MCF 10A (cell line): ENCODE results near the gene PPM1L. TPM values are rescaled to one million over a fixed set of nuclear protein-coding genes. Genes with fewer than 3 reads are reported as not detected.

Experiments
- BruUV-seq: library from RNA; stranded (reverse); fragments of 400-500 nt; replicated peaks from 2 replicates; lab custom pipeline; 2021; lab: Mats Ljungman, UMichigan
- CTCF ChIA-PET: fragments of 300-600 bp; sonication (Branson Sonifier 250); formaldehyde crosslinking; extraction: SDS; loops from one replicate; lab custom pipeline; 2021; ENCODE audit warnings: antibody characterized with exemption, inconsistent platforms; lab: Yijun Ruan, JAX
- POLR2A ChIA-PET: fragments of 300-600, 350-650 bp; sonication (Branson Sonifier 250); formaldehyde crosslinking; extraction: SDS; loops from one replicate; lab custom pipeline; 2020; ENCODE audit warnings: antibody characterized with exemption, inconsistent platforms; lab: Yijun Ruan, JAX
- DNase-seq: peaks from one replicate; pipeline ENCODE4 v3.0.0-alpha.2; 2018; ENCODE audit not compliant: unreplicated experiment
- H3K27ac Mint-ChIP-seq: one replicate; pipeline ENCODE4 v1.8.0; 2022; ENCODE audit warnings: mild to moderate bottlenecking, low read depth, mixed read lengths; ENCODE audit not compliant: unreplicated experiment
- H3K27me3 Mint-ChIP-seq: one replicate; pipeline ENCODE4 v1.8.0; 2022; ENCODE audit warnings: mixed read lengths; ENCODE audit not compliant: insufficient read depth, unreplicated experiment
- H3K36me3 Mint-ChIP-seq: one replicate; pipeline ENCODE4 v1.8.0; 2022; ENCODE audit warnings: mild to moderate bottlenecking, moderate library complexity, mixed read lengths; ENCODE audit not compliant: insufficient read depth, unreplicated experiment
- H3K4me1 Mint-ChIP-seq: one replicate; pipeline ENCODE4 v1.8.0; 2022; ENCODE audit warnings: mixed read lengths; ENCODE audit not compliant: insufficient read depth, unreplicated experiment
- H3K4me3 Mint-ChIP-seq: one replicate; pipeline ENCODE4 v1.8.0; 2022; ENCODE audit warnings: mild to moderate bottlenecking, moderate library complexity, mixed read lengths; ENCODE audit not compliant: unreplicated experiment
- H3K9me3 Mint-ChIP-seq: one replicate; pipeline ENCODE4 v1.8.0; 2022; ENCODE audit warnings: mixed read lengths; ENCODE audit not compliant: unreplicated experiment
- CTCF ChIP-seq: fragments of 200-600 bp; IDR thresholded peaks from one replicate; pipeline ENCODE4 v1.8.0; 2022; ENCODE audit warnings: antibody characterized with exemption, mild to moderate bottlenecking; ENCODE audit not compliant: unreplicated experiment
- intact Hi-C: fragments of 100-400 bp; cut with micrococcal nuclease; formaldehyde crosslinking; loops from 2 replicates; pipeline ENCODE4 v1.14.1; 2022
- total RNA-seq: library from RNA; stranded (reverse); gene quantifications from 2 replicates; pipeline ENCODE4 v1.2.3, GENCODE V29; 2022

The PPM1L gene
- total RNA-seq, 1 experiment from 2014 or later, result 2.1 TPM

- H3K4me1 Mint-ChIP-seq, result no peaks in the 10 kb centered on the region
- H3K4me3 Mint-ChIP-seq, result no peak overlapping the region
- CTCF ChIA-PET, result interaction anchor here (0.8 kb wide), 1 partner anchor 155 kb away, joined by 3 read pairs; no protein-coding TSS in a partner anchor
- no peak overlapping the region for H3K27ac Mint-ChIP-seq
- peaks cover 11% of the 10 kb centered on the region for H3K27me3 Mint-ChIP-seq
- no peaks in the 10 kb centered on the region for H3K36me3 Mint-ChIP-seq
- TF ChIP-seq CTCF, result no peak
- no peaks in the 10 kb centered on the region for H3K9me3 Mint-ChIP-seq
- POLR2A ChIA-PET, result no interaction called here
- no TSS peak for BruUV-seq
- DNase-seq, result no peak
- intact Hi-C loops, result no loop called here
Measured at GRCh38 chr3:160904691-160905090, 148.7 kb downstream of the PPM1L start.

GRCh38 chr3:160906646-160907045, 150.6 kb downstream of the PPM1L start:
- no peak for TF ChIP-seq CTCF
- intact Hi-C loops, result no loop called here
- BruUV-seq, result no TSS peak
- no peak overlapping the region for H3K27ac Mint-ChIP-seq
- no peaks in the 10 kb centered on the region for H3K4me1 Mint-ChIP-seq
- ChIA-PET CTCF (interaction anchor here (0.6 to 1.2 kb wide), 5 partner anchors 42 to 329 kb away, joined by 3 to 4 read pairs (median 3); no protein-coding TSS in a partner anchor), POLR2A (interaction anchor here (0.7 to 0.8 kb wide), 2 partner anchors 13 to 152 kb away, joined by 3 read pairs; no protein-coding TSS in a partner anchor)
- no peak for DNase-seq
- no peaks in the 10 kb centered on the region for H3K36me3 Mint-ChIP-seq
- no peak overlapping the region for H3K4me3 Mint-ChIP-seq
- peaks cover 11% of the 10 kb centered on the region for H3K27me3 Mint-ChIP-seq
- no peaks in the 10 kb centered on the region for H3K9me3 Mint-ChIP-seq

GRCh38 chr3:160909917-160910316, 153.9 kb downstream of the PPM1L start:
- Mint-ChIP-seq H3K27me3 (peaks cover 11% of the 10 kb centered on the region), H3K36me3 (no peaks in the 10 kb centered on the region), H3K4me1 (no peaks in the 10 kb centered on the region), H3K9me3 (no peaks in the 10 kb centered on the region), H3K4me3 (no peak overlapping the region), H3K27ac (no peak overlapping the region)
- ChIA-PET CTCF (no interaction called here), POLR2A (interaction anchor here (0.8 kb wide), 1 partner anchor 22 kb away, joined by 5 read pairs; no protein-coding TSS in a partner anchor)
- TF ChIP-seq CTCF, result no peak
- no peak for DNase-seq
- intact Hi-C loops, result no loop called here
- BruUV-seq, result no TSS peak

GRCh38 chr3:160911411-160911810, 155.4 kb downstream of the PPM1L start:
- H3K36me3 Mint-ChIP-seq, result no peaks in the 10 kb centered on the region
- no peak for DNase-seq
- no peaks in the 10 kb centered on the region for H3K4me1 Mint-ChIP-seq
- TF ChIP-seq CTCF, result no peak
- no TSS peak for BruUV-seq
- H3K9me3 Mint-ChIP-seq, result no peaks in the 10 kb centered on the region
- POLR2A ChIA-PET, result no interaction called here
- intact Hi-C loops, result no loop called here
- CTCF ChIA-PET, result interaction anchor here (0.7 to 1.0 kb wide), 2 partner anchors 12 to 259 kb away, joined by 3 read pairs; no protein-coding TSS in a partner anchor
- H3K27me3 Mint-ChIP-seq, result peaks cover 11% of the 10 kb centered on the region
- H3K27ac Mint-ChIP-seq, result no peak overlapping the region
- H3K4me3 Mint-ChIP-seq, result no peak overlapping the region
